NCI-H524 (cell line): ENCODE results near the gene PPP2R5A.
"Not testable (repeated sequence)": the region's sequence is repeated elsewhere in the genome, so short reads cannot be mapped to it uniquely, and the experiment has no call there.

Experiments used
- DNase-seq, 2 experiments: peaks; one replicate each; lab custom pipeline; 2025; lab: John Stamatoyannopoulos, UW

The PPP2R5A gene

DNA sequence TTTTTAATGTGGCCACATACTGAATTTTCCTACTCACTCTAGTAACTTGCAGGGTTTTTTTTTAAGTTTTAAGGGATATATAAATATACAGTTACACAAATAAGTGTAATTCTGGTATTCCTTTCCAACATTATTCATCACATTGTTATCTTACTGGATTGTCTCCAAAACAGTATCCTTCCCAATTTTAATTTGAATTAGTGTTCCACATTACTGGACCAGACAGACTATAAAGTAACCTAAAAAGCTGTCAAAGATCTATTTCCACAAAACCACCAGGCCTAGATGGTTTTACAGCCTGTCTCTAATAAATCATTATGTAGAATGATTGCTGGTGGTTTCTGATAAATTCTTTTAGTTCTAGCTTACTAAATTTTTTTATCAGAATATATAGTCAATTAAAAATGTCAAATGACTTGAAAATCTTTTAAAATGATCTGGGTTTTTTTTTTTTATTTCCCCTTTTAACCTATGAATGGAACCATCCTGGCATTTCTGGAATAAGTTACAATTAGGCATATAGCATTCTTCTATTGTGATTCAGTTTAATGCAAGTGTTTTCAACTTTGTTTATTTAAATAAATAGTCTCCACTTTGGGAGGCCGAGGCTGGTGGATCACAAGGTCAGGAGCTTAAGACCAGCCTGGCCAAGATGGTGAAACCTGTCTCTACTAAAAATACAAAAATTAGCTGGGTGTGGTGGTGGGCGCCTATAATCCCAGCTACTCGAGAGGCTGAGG, 70.2 kb downstream of the PPP2R5A start:
- DNase-seq, result no peak

DNA sequence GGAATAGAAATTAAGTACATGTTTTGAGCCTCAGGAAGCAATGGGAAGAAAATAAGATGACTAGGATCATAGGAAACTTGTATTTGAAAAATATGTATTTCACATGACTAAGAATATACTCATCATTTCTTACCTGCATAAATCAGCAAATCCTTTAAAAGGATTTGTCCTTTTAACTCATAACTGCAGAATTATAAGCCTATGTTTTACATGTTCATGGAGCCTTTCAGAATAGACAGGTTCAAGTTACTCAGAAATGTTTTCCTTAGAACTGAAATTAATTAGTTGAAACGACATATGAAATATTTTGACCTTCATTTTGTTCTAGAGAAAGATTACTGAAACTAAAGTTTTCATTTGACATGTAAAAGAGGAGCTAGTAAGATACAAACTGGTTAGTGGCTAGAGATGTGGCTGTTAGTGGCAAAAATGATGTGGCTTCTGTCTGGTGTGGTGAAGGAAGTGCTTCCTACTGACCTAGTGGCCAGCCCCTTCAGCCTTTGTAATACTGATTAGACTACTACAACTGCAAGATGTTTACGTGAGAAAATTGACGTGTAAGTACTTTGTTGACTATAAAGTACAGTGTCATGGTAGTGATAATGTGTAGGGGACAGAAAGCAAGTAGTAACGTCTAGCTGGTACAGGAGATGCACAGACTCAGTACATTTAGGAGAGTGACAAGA, 74.7 kb downstream of the PPP2R5A start:
- no peak for DNase-seq

DNA sequence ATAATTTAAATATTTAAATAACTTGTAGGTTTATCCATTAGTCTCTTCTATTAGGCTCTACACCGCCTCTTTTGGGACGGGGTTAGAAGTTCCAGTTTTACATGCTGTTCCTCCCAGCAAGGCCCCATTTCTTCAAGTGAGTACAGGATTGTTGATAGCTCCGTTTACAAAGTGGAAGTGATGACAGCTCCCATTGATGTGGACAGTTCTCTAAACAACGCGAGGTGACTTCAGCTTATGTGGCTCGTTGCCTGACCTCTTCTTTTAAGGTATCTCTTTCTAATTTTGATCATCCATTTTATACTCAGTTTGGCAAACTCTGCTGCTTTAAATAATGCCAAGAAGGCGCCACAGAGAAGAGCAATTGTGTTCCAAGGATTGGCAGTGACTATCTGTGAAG, 79.8 kb downstream of the PPP2R5A start:
- DNase-seq, result no peak

DNA sequence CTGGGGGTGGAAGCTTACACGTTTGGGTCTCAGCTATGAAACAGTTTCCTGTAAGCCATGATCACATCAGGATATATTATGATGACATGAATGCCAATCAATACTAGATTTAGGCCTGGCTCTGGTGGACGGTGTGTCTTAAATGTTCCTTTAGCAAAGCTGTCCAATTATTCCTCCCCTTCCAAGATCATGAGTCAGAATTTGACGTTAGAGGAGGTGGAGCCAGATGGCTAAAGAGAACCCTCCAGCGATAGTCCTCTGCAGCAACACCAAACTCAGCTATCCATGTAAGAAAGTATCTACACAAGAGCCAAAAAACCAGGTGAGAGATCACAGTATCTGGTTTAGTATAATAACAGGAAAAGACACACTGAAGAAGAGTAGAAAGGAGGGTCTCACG, 81.7 kb downstream of the PPP2R5A start:
- no peak for DNase-seq

DNA sequence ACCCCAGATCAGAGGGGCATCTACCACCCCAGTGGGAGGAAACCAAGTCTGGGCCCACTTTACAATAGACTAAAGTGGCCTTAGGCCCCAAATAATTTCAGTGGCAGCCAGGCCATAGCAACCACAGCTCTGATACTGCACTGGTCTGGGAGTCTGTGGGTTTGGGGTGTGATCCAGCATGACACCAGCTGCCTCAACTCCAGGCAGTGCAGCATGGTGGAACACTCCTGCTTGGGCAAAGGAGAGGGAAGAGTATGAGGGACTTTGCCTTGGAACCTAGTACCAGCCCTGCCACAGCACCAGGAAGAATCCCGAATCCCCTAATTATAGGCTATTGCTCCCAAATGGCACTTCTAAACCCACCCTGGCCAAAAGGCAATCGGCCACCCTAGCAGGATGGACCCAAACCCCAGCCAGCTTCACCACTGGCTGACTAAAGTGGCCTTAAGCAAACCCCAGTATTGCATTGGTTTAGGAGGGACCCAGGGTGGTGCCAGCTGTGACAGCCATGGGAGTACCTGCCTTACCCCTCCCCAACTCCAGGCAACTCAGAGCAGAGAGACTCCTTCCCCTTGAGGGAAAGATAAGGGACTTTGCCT, 82.4 kb downstream of the PPP2R5A start:
- DNase-seq, result no peak

DNA sequence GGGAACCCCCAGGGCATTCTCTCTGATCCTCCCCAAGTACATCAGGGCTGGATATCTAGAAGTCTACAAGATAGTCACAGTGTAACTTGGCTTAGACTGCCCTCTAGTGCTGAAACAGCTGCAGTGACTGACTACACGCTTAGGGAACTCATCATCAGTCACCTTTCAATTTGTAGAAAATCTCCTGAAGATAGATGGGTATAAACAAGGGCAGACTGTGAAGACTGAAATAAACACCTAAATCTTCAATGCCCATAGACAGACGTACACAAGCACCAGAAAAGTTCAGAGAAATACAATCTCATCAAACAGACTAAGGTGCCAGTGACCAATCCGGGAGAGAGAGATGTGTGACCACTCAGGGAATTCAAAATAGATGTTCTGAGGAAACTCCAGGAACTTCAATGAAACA, 82.9 kb downstream of the PPP2R5A start:
- DNase-seq, result peak; percentile 17 to 48

DNA sequence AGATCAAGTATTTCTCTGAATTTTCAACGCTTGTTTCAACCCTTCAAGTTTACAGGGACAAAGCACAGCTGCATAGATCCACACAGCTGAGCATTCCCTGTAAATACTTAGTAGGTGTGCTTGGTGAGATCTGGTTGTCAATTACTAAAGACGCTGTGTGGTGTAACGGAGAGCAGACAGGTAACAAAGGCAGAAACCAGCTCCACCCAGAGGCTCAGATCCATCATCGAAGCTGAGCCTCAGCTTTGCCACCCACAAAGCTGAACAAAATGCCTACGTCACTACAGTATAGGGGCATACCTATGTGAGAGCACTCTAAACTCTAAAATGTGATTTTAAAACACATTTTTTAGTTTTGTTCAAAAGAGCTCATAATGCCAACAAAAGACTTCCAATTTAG, 90.8 kb downstream of the PPP2R5A start:
- DNase-seq, result no peak

DNA sequence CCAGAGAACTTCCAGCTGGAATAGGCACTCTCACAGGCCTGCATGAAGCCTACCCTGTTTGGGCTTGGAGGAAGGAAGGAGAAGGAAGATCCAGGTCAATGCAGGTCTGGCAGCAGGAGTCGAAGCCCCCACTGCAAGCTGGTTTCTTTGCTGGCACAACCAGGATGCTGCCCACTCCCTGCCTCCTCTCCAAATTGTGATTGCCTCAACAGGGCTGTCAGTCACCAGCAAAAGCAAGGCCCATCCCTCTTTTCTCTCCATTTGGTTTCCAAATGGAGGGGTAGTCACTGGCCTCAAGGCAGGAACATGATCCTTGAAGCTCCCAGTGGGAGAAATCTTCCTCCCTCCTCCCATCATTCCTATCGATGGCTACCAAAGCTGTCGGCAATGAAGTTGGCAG, 92.4 kb downstream of the PPP2R5A start:
- DNase-seq, result no peak

DNA sequence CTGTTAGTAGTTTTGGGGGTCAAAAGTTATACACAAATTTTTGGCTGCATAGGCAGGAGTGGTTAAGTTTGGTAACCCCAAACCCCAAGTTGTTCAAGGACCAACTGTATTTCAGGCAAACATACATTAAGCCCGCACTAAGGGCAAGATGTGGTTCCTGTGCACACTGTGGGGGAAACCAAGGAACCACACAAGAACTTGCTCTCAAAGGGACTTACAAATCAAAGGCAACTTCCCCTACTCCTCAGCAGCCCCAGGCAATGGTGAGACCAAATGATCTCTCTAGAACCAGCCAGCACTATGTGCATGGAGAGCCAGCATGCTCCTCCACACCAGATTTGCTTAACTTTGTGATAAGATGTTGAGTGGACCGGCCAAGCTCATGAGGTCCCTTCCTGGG, 94.2 kb downstream of the PPP2R5A start:
- no peak for DNase-seq

DNA sequence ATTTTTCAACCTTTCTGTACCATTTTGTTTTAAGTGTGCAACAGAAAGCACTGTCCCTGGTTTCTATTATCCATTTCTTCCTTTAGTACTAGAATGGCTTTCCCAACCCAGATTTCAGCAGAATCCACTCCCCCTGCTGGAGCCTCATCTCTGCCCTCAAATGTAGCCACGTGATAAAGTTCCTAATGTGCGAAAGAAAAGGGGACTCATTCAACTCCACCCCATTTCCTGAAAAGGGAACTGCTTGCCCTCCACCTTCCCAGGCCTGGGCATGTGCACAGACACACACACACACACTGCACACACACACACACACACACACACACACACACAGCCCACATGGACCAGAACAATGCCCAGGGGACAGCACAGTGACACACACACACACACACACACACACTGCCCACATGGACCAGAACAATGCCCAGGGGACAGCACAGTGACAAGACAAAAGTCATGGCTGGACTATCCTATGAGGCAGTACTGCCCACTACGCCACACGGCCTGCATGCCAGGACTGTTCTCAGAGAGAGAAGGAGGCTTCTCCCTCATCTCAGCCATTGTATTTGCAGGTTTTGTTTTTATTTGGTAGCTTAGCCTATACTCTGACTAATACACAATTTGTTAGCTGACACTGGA, 96.3 kb downstream of the PPP2R5A start:
- no peak for DNase-seq

DNA sequence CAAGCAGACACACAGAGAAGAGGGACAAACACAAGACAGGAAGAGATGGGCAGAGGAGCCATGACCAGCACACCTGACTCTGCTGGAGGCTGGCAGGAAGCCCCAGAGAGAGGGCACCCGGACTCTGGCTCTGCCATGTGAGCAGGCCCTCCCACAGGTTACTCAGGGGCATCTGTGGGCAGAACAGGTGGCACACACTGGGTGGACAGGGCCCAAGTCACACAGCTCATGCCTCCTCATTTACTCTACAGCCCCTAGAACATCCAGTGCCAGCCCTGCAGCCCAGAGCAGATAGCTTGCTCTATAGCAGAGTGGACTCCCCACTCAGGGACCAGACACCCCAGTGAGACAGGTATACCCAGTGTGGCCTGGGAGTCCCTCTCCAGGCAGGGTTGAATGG, 100.8 kb downstream of the PPP2R5A start:
- no peak for DNase-seq

DNA sequence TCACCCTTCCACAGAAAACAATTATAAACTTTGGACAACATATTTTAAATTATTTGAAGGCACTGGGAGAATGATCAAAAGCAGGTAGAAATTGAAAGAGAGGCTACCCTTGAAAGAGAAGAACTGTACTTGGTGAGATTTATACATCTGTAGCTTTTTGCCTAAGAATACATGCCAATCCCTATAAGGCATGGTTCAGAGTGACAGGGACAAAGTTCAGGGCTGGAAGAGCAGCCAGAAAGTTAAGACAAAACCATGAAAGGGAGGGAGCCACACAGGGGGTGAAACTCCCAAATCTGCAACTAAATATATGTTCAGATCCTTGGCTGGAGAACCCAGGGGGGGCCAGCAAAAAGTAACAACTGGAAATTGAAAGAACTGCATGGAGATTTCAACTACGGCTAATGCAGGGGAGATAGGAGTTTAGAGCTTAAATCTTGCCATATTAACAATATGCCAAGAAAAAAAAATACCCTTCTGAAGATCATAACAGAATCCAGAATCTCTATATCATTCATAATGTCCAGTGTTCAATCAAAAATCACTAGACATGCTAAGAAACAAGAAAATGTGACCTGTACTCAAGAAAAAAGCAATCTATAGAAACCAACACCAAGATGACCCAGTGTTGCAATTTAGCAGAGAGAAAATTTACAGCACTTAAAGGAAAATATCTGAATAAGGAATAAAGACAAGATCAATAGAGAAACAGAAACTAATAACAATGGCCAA, 103.9 kb downstream of the PPP2R5A start:
- no peak for DNase-seq

DNA sequence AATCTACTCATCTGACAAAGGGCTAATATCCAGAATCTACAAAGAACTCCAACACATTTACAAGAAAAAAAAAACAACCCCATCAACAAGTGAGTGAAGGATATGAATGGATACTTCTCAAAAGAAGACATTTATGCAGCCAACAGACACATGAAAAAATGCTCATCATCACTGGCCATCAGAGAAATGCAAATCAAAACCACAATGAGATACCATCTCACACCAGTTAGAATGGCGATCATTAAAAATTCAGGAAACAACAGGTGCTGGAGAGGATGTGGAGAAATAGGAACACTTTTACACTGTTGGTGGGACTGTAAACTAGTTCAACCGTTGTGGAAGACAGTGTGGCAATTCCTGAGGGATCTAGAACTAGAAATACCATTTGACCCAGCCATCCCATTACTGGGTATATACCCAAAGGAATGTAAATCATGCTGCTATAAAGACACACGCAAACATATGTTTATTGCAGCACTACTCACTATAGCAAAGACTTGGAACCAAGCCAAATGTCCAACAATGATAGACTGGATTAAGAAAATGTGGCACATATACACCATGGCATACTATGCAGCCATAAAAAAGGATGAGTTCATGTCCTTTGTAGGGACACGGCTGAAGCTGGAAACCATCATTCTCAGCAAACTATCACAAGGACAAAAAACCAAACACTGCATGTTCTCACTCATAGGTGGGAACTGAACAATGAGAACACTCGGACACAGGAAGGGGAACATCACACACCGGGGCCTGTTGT, 110.6 kb downstream of the PPP2R5A start:
- not testable (repeated sequence) for DNase-seq

DNA sequence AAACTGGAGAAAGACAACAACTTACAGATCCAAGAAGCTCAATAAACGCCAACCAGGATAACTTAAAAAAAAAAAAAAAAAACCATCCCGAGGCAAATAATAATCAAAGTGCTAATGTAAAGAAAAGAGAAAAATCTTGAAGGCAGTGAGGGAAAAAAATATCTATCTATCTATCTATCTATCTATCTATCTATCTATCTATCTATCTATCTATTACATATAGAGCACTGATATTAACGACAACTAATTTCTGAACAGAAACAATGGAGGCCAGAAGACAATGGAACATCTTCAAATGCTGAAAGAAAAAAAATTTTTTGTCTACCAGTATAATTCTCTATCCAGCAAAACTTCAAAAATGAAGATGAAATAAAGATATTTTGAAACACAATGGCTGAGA, 111.4 kb downstream of the PPP2R5A start:
- no peak for DNase-seq

DNA sequence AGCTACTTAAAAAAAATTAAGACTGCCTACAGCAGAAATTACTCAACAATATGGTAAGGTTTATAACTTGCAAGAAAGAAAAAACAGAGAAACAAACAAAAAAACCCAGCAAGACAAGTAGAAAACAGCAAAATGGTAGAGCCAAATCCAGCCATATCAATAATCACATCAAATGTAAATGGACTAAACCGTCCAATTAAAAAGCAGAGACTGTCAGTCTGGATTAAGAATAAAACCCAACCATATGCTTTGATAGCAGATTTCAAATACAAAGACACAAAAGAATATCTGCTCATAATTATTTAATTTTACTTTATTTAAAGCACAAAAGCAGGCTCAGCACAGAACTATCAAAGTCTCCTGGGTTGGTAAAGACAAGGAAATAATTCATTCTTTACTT, 112.0 kb downstream of the PPP2R5A start:
- DNase-seq, result no peak

DNA sequence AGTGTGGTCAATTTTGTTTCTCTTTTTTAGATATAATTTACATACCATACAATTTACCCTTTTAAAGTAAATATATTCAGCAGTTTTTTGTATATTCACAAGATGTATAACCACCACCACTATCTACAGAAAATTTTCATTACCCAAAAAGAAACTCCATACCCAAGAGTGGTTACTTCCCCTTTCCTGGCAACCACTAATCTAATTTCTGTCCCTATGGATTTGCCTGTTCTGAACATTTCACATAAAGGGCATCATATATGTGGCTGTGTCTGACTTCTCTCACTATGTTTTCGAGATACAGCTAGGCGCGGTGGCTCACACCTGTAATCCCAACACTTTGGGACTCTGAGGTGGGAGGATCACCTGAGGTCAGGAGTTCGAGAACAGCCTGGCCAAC, 115.8 kb downstream of the PPP2R5A start:
- no peak for DNase-seq

DNA sequence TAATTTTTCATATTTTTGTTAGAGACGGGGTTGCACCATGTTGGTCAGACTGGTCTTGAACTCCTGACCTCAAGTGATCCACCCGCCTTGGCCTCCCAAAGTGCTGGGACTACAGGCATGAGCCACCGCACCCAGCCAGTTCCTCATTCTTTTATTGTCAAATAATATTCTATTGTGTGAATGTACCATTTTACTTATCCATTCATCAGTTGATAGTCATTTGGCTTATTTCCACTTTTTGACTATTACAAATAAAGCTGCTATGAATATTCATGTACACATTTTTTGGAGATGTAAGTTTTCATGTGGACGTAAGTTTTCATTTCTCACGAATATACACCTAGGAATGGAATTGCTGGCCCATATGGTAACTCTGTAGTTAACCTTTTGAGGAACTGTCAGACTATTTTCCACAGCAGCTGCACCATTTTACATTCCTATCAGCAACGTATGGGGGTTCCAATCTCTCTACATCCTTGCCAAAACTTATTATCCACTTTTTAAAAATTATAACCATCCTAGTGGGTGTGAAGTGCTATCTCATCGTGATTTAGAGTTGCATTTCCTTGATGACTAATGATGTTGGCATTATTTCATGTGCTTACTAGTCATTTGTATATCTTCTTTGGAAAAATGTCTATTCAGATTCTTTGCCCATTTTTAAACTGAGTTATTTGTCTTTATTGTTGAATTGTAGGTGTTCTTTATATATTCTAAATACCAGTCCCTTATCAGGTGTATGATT, 116.8 kb downstream of the PPP2R5A start:
- no peak for DNase-seq

DNA sequence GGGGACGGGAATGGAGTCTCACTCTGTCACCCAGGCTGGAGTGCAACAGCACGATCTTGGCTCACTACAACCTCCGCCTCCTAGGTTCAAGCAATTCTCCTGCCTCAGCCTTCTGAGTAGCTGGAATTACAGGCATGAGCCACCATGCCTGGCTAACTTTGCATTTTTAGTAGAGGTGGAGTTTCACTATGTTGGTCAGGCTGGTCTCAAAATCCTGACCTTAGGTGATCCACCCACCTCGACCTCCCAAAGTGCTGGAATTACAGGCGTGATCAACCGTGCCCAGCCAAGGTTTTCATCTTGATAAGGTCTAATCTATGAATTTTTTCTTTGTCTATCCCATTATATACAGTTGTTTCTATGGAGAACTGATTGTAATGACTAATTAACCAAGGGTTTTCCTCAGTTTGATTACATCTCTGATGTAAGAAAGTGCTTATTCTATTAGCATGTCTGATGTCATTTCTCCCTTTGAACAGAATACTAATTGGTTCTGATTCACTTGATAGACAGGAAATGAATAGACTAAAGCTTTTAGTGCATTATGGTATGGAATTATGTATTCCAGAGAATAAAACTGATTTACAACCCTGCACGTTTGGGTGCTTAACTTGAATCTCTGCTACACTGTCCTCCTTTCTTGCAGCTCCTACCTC, 117.6 kb downstream of the PPP2R5A start:
- DNase-seq, result no peak

DNA sequence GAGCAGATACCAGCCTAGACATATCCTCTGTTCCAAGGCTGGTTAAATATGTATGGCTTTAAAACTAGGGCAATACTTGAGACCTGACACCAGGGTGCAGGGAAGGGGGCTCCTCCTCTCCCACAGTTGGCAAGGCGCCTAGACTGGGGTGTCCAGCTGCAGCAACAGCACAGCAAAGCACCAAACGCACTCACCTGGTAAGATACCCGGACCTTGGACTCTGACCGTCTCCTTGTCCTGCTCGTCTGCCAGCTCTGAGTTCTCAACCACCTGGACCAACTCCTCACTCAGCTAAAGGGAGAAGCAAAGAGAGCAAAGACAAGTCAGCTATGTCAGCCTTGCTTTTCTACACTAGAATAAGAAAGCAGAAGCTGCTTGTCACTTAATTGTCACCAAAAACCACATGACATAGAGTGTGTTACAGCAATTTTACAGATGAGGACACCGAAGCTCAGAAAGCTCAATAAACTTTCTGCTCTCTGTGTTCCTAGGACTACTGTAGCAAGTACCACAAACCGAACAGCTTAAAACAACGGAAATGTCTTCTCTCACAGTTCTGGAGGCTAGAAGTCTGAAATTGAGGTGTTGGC, 125.1 kb downstream of the PPP2R5A start:
- no peak for DNase-seq
